Limb (tissue), 2 donors: ENCODE data around the gene NTPCR.
"Not testable (repeated sequence)": the region's sequence is repeated elsewhere in the genome, so short reads cannot be mapped to it uniquely, and the experiment has no call there.

ENCODE experiments used
- DNase-seq, 2 donors: peaks; one replicate each; pipeline ENCODE4 v3.0.0-alpha.2; 2016; ENCODE audit errors: extremely low spot score in 2 of 2

NTPCR gene

DNA sequence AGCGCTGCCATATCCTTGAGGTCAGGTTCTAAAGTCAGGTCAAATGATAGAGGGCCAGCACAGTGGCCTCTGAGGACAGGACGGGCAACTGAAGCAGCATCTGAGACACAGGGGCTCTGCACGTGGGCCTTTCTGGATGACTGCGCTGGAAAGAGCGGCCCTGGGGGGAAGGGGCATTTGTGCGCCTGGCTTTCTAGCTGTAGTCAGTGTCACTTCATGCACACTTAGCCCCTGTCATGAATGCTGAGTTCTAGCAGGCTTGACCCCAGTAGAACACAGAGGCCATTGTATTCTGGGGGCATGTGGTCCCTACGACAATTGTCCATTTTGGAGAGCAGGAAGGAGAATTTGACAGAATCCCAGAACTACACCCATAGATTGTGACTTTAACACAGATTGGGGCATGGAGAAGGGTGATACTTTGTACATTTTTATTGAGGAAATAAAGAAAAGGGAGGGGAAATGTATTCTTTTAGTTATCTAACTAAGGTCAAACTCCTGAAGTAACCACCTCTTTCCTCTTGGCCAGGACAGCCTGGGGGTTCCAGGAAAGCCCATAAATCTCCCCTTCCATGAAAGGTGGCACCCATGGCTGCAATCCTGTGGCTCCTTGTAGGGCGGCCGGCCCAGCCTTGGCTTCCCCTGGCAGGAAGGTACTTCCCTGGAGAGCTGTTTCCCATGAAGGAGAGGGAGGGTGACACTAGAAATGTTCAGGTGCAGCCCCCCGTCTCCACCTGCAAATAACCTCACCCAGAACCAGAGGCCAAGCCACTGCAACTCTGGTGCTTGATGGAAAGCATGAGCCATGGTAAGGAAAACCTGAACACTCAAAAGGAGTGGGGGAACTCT is 34.4 kb downstream of the NTPCR start:
- no peak for DNase-seq

DNA sequence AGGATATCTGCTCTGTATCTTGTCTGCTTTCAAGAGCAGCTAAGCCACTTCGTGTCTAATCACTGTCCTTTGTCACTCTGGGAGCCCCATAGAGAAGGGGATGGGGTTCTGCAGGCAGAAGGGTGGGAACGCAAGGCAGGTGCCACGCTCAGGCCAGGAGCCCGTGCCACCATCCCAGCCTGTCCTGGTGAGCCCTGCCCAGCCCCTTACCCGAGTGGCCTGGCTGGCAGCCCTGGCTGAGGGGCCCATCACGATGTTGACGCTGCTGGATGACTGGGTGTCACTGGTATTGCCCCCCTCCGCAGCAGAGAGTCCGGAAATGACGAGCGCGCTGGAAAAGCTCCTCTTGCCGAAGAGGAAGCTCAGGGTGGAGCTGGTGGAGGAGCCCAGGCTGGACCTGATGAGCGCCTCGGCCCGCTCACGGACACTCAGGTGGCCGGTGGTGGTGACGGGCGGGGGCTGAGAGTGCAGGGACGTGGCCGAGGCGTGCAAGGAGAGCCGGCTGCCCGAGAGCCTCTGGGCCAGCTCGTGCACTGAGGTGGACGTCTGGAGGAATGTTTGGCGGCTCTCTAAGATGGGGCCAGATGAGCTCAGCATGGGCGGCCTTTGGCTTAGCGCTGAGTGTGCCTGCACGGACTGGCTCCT is 35.6 kb downstream of the NTPCR start:
- no peak for DNase-seq

GRCh38 chr1:232986527-232986922 is 36.1 kb downstream of the NTPCR start:
- no peak for DNase-seq

DNA sequence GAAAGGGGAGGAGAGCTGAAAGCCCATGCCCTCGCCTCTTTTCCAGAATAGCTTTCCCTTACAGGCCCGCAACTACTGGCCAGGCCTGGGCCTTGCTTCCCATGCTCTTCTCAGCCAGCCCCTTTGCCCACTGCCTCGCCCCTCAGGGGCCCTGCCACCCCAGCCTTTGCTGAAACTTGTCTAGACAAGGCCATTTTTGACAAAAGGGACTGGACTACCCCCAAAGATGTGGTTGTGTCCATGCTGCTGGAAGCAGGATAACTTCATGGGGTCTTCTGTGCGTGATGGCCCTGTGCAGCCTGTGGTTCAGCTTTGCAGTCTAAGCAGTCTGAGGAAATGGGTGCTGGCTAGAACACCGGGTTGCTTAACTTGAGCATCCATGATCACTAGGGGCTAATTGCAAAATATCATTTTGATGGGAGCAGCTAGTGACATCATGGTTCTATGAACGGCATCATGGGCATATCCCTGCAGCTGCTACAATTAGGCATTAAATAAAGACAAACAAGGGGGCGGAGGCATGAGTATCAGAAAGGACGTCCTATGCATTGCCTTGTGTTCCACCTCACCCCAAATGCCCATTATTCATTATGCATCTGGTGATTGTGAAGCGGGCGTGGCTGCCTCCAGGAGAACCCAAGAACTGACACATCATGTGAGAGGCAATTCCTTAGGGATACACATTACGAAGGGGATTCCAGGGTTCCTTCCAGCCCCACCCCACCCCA is 36.8 kb downstream of the NTPCR start:
- DNase-seq, result no peak

- DNase-seq, result no peak
These were observed 37.3 kb downstream of the NTPCR start for GRCh38 chr1:232987774-232988140.

DNA sequence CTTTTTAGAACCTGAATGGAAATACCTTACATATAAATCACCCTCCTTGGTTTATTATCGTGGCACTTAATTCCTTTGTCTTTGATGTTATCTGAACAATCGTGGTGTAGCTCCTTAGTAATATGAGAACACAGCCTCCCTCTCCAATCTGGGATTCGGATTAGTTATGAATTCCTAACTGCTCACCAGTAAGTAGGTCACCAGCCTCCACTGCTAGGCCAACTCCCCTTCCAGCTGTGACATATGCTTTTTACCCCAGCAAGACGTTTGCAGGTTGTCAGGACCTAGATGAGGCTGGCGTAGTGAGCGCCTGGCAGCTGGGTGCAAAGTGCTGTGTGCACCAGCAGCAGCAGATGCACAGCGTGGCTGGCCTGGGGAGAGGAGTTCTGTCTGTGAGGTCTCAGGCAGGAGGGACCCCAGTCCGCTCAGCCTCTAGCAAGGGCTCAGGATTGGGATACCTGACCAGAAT is 38.2 kb downstream of the NTPCR start:
- no peak for DNase-seq

DNA sequence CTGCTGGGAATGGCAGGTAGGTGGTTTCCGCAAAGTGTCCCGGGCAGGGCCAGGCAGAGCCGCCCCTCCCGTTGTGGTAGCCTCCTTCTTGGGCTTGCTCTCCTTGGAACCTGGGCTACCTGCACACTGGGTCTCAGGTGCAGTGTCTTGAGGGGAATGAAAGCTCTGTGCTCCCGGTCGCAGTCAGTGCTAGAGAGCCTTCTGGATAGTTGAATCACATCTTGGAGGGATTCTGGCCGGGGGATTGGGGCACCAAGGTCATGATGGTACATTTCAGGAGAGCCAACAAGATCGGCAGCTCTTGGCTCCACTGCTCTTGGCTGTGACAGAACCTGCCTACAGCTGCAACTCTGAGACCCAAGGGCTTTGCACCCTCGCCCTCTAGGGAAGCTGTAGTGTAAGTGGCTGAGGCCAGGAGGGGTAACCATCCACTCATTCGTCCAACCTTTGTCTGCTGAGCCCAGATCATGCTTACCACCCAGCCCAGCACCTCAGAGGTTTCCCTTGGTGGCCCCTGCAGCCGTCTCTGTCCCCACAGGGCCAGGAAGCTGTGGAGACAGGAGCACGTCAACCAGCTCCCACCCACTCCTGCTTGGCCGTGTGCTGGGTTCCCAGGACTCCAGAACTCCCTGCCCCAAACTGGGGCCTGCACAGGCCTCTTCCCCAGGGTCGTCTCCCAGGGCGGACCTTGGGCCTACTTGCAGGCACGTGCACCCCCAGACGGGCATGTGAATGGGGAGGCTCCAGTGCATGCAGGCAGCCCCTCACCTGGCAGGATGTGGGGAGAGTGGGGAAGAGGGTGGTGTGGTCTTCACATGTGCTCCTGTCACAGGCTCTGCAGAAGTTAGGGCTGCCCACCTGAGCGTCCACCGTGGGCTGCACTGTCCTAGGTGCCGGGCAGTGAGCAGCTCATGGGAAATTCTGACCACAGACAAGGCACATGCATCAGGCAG is 40.0 kb downstream of the NTPCR start:
- no peak for DNase-seq

DNA sequence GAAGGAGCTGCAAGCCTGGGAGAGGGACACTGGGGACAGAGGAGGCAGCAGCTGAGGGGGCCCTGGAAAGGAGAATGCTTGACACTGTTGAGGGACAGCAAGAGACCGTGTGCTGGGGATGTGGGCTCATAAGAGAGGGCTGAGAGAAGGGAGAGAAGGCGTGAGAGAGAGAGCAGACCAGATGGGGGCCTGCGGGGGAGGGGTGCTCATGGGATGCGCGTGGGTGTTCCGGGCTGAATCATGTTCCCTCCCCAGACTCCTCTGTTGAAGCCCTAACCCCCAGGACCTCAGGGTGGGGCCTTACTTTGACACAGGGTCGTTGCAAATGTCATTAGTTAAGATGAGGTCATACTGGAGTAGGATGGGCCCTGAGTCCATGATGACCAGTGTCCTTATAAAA is 40.8 kb downstream of the NTPCR start:
- no peak for DNase-seq

DNA sequence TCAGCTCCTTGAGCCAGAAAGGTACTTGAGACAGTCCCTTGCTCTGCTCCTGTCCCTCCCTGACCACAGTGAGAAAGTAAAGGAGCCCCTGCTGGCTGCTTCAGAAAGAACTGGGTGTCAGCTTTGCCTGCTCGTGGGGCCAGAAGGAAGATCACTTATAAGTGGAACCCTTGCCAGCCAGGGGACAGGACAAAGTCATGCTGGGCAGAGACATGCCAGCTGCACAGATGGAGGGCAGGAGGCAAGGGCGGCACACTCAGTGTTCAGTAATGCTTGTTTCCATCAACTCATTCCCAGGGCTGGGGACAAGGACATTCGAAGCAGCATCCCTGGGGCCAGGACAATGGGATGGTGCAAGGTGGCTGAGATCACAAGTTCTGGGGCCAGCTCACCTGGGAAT is 41.8 kb downstream of the NTPCR start:
- no peak for DNase-seq

DNA sequence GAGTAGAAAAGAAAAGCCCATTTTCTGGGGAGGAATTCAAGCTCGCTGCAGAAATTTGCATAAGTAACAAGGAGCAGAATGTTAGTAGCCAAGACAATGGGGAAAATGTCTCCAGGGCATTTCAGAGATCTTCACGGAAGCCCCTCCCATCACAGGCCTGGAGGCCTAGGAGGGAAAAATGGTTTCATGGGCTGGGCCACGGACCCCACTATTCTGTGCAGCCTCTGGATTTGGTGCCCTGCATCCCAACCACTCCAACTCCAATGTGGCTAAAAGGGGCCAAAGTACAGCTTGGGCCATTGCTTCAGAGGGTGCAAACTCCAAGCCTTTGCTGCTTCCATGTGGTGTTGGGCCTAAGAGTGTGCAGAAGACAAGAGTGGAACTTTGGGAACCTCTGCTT is 43.1 kb downstream of the NTPCR start:
- DNase-seq, result no peak

GRCh38 chr1:232995189-232995588 is 44.8 kb downstream of the NTPCR start:
- no peak for DNase-seq

DNA sequence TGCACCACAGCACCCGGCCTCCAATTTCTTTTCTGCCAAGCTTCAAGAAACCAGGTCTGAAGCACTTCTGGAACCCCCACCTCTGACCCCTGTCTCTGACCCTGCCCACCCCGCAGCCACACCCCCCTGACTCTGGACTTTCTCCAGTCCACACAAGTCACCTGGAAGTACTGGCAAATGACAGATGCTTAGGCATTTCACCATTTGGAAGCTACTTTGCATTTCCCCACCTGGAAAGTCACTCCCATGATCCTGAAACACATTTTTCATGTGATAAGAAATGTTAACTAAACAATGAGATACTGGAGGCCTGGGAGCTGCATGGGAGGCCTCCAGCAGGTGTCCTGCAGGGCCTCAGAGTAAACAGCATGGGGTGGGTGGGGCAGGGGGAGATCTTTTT is 45.7 kb downstream of the NTPCR start:
- DNase-seq, result no peak

- DNase-seq, result no peak
These were observed 47.7 kb downstream of the NTPCR start for GRCh38 chr1:232998138-232998537.

GRCh38 chr1:232998646-232999045 is 48.2 kb downstream of the NTPCR start:
- no peak for DNase-seq

GRCh38 chr1:232999956-233000625 is 49.7 kb downstream of the NTPCR start:
- DNase-seq, result no peak

DNA sequence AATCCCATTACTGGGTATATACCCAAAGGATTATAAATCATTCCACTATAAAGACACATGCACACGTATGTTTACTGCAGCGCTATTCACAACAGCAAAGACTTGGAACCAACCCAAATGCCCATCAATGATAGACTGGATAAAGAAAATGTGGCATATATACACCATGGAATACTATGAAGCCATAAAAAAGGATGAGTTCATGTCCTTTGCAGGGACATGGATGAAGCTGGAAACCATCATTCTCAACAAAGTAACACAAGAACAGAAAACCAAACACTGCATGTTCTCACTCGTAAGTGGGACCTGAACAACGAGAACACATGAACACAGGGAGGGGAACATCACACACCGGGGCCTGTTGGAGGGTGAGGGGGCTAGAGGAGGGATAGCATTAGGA is 53.2 kb downstream of the NTPCR start:
- DNase-seq, result not testable (repeated sequence)

- DNase-seq, result no peak
These were observed 54.0 kb downstream of the NTPCR start for GRCh38 chr1:233004451-233004850.

DNA sequence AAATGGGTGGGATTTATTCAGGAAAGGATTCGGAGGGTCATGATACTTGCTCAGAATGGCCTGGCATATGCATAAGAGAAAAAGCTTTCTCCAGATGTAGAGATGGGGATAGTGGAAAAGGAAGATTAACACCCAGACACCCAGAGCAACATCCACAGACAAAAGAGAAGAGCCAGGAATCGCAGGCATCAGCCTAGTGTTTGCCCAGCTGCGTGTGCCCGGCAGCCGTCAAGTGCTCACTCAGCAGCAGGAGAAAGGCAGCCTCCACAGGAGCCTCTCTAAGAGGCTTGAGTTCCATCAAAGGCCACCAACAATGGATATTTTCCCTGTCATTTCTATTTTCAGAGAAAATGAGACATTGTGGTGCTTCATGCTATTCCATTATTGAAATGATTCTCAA is 54.7 kb downstream of the NTPCR start:
- no peak for DNase-seq

- DNase-seq, result no peak
These were observed 55.3 kb downstream of the NTPCR start for GRCh38 chr1:233005703-233006102.

- DNase-seq, result no peak
These were observed 55.7 kb downstream of the NTPCR start for GRCh38 chr1:233006108-233006507.

- no peak for DNase-seq
These were observed 56.1 kb downstream of the NTPCR start for GRCh38 chr1:233006541-233006973.
